Measurements from ENCODE around the gene GRK1. TPM values are rescaled to one million over a fixed set of nuclear protein-coding genes. Genes with fewer than 3 reads are reported as not detected.

Gene GRK1
- total and polyA plus RNA-seq, 11 donors = 0.08 to 1.3 (median 0.16) TPM; not detected in 3

GRCh38 chr13:113633485-113633873 lies 33.5 kb upstream of the GRK1 start:
- Histone ChIP-seq H3K36me3 (peaks cover 0 to 82% (median 66%) of the 10 kb centered on the region in 9 donors), H3K4me3 (no peak overlapping the region), H3K4me1 (no peaks in the 10 kb centered on the region), H3K27me3 (no peaks in the 10 kb centered on the region), H3K9me3 (no peaks in the 10 kb centered on the region), H3K27ac (no peak overlapping the region)
- TF ChIP-seq CTCF (IDR thresholded peaks at IDR 0.05) = no peak
- no peak for TF ChIP-seq POLR2A (IDR thresholded peaks at IDR 0.05)
- DNase-seq = no peak
- ATAC-seq = no peak
- intact Hi-C loops (cut with DNase I) = no loop called here
- 91 to 98% (median 96%) methylated on average over 11 to 18 of the region's 18 CpGs for WGBS, 4 donors

- H3K9me3 ChIP-seq = no peaks in the 10 kb centered on the region
- H3K27ac ChIP-seq = no peak overlapping the region
- no peak for TF ChIP-seq POLR2A (IDR thresholded peaks at IDR 0.05)
- TF ChIP-seq CTCF (IDR thresholded peaks at IDR 0.05) = no peak
- ATAC-seq (no peak), DNase-seq (peak in 2 of 5 donors; percentile 7 to 9)
- no peak overlapping the region for H3K4me3 ChIP-seq
- WGBS, 4 donors = 95 to 97% (median 97%) methylated on average over 16 of the region's 16 CpGs
- intact Hi-C loops (cut with DNase I) = no loop called here
- H3K4me1 ChIP-seq = no peaks in the 10 kb centered on the region
- peaks cover 0 to 85% (median 70%) of the 10 kb centered on the region in 9 donors for H3K36me3 ChIP-seq
- H3K27me3 ChIP-seq = no peaks in the 10 kb centered on the region
Observed at GRCh38 chr13:113634279-113635047, 32.6 kb upstream of the GRK1 start.

- ATAC-seq = no peak
- TF ChIP-seq POLR2A (IDR thresholded peaks at IDR 0.05) (no peak), CTCF (IDR thresholded peaks at IDR 0.05) (no peak)
- no peaks in the 10 kb centered on the region for H3K27me3 ChIP-seq
- 94 to 100% (median 96%) methylated on average over 6 to 7 of the region's 7 CpGs for WGBS, 4 donors
- no peak overlapping the region for H3K27ac ChIP-seq
- no peak overlapping the region for H3K4me3 ChIP-seq
- intact Hi-C loops (cut with DNase I) = no loop called here
- H3K36me3 ChIP-seq = peaks cover 0 to 90% (median 74%) of the 10 kb centered on the region in 9 donors
- peaks cover 0 to 2% (median 0%) of the 10 kb centered on the region in 12 donors for H3K4me1 ChIP-seq
- peak in 2 of 5 donors; percentile 6 to 54 for DNase-seq
- no peaks in the 10 kb centered on the region for H3K9me3 ChIP-seq
Observed at GRCh38 chr13:113635048-113635420, 32.0 kb upstream of the GRK1 start.

- no peak for TF ChIP-seq CTCF (IDR thresholded peaks at IDR 0.05)
- TF ChIP-seq POLR2A (IDR thresholded peaks at IDR 0.05) = no peak
- H3K27me3 ChIP-seq = no peaks in the 10 kb centered on the region
- H3K4me3 ChIP-seq = no peak overlapping the region
- peaks cover 0 to 97% (median 81%) of the 10 kb centered on the region in 9 donors for H3K36me3 ChIP-seq
- H3K27ac ChIP-seq = no peak overlapping the region
- intact Hi-C loops (cut with DNase I) = no loop called here
- no peaks in the 10 kb centered on the region for H3K9me3 ChIP-seq
- DNase-seq (peak in 1 of 5 donors; percentile 12), ATAC-seq (no peak)
- peaks cover 0 to 3% (median 0%) of the 10 kb centered on the region in 12 donors for H3K4me1 ChIP-seq
- 95 to 97% (median 97%) methylated on average over 23 to 25 of the region's 25 CpGs for WGBS, 4 donors
Observed at GRCh38 chr13:113635709-113636108, 31.3 kb upstream of the GRK1 start.

Measured in heart left ventricle (tissue), 16 donors.